ENCODE results near the gene SYTL4.

Gene SYTL4

GRCh38 chrX:100648458-100649417, 83.2 kb downstream of the SYTL4 start:
- DNase-seq (ENCODE audit: low read depth in 2 of 2) = no peak

- DNase-seq (ENCODE audit: low read depth in 2 of 2) = no peak
Observed at GRCh38 chrX:100647739-100648138, 84.2 kb downstream of the SYTL4 start.

GRCh38 chrX:100647095-100647494, 84.8 kb downstream of the SYTL4 start:
- no peak for DNase-seq (ENCODE audit: low read depth in 2 of 2)

- DNase-seq (ENCODE audit: low read depth in 2 of 2) = no peak
Observed at GRCh38 chrX:100645106-100645505, 86.8 kb downstream of the SYTL4 start.

GRCh38 chrX:100643956-100644860, 87.7 kb downstream of the SYTL4 start, which contains the start of gene SRPX2:
Gene SRPX2 (plus strand): TSS chrX:100644199. CDS start chrX:100646323, 2,124 bp downstream.
- no peak for DNase-seq (ENCODE audit: low read depth in 2 of 2)

GRCh38 chrX:100643212-100643611, 88.7 kb downstream of the SYTL4 start:
- DNase-seq (ENCODE audit: low read depth in 2 of 2) = no peak

- DNase-seq (ENCODE audit: low read depth in 2 of 2) = no peak
Observed at GRCh38 chrX:100642290-100642689, 89.6 kb downstream of the SYTL4 start.

GRCh38 chrX:100636321-100636991, 95.5 kb downstream of the SYTL4 start, which contains the start of gene TSPAN6:
Gene TSPAN6 (minus strand): TSS chrX:100636806. CDS start chrX:100636694, 112 bp downstream.
- DNase-seq (ENCODE audit: low read depth in 2 of 2) = peak; percentile 22 to 40

GRCh38 chrX:100635989-100636320, 96.0 kb downstream of the SYTL4 start:
- DNase-seq (ENCODE audit: low read depth in 2 of 2) = no peak

- DNase-seq (ENCODE audit: low read depth in 2 of 2) = no peak
Observed at GRCh38 chrX:100635040-100635439, 96.9 kb downstream of the SYTL4 start.

GRCh38 chrX:100625985-100626491, 105.9 kb downstream of the SYTL4 start:
- DNase-seq (ENCODE audit: low read depth in 2 of 2) = no peak
